Measurements from ENCODE around the gene PLXNB1.

DNA sequence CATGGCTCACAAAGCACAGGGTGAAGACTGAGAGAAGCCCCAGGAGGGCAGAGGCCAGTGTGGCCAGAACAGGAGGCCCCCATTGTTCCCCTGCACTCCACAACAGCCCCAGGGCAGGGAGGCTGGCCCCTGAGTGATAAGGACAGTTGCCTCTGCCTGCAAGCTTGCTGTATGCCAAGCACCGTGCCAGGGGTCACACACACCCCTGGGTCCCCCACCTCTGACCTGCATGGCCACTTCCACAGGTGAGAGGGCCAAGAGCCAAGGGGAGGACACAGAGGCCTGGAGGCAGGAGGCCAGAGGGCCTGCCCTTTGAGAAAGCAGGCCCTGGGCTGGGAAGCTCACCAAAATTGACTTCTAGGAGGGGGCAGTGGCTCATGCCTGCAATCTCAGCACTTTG is 40.4 kb upstream of the PLXNB1 start:
- TF ChIP-seq TCF7L2 (IDR thresholded peaks at IDR 0.05; ENCODE audit: borderline replicate concordance, low read depth, low read length) (no peak), ZNF121 (tag by site-specific recombination; IDR thresholded peaks at IDR 0.05) (no peak), SP2 (tag by site-specific recombination; IDR thresholded peaks at IDR 0.05) (no peak), HOXA7 (CRISPR knock-in tag; IDR thresholded peaks at IDR 0.05; ENCODE audit: borderline replicate concordance) (no peak), ZNF324 (tag by site-specific recombination; IDR thresholded peaks at IDR 0.05) (no peak)
- TF ChIP-seq, protein P1, sequence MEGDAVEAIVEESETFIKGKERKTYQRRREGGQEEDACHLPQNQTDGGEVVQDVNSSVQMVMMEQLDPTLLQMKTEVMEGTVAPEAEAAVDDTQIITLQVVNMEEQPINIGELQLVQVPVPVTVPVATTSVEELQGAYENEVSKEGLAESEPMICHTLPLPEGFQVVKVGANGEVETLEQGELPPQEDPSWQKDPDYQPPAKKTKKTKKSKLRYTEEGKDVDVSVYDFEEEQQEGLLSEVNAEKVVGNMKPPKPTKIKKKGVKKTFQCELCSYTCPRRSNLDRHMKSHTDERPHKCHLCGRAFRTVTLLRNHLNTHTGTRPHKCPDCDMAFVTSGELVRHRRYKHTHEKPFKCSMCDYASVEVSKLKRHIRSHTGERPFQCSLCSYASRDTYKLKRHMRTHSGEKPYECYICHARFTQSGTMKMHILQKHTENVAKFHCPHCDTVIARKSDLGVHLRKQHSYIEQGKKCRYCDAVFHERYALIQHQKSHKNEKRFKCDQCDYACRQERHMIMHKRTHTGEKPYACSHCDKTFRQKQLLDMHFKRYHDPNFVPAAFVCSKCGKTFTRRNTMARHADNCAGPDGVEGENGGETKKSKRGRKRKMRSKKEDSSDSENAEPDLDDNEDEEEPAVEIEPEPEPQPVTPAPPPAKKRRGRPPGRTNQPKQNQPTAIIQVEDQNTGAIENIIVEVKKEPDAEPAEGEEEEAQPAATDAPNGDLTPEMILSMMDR (tag by site-specific recombination; IDR thresholded peaks at IDR 0.05): no peak

Data from HEK293 (cell line).